ENCODE data around the gene SEMA3B. TPM values are rescaled to one million over a fixed set of nuclear protein-coding genes. Genes with fewer than 3 reads are reported as not detected.

SEMA3B gene
- total RNA-seq, 1 donor from 2014 or later, result 17.9 TPM

- no peak for DNase-seq (ENCODE audit: low read depth)
- peak overlapping the region; percentile 80 for H3K4me3 ChIP-seq (ENCODE audit: low read depth, low read length)
- H3K36me3 ChIP-seq (ENCODE audit: control insufficient read depth, insufficient read depth, low read length), result peaks cover 1% of the 10 kb centered on the region
- no peaks in the 10 kb centered on the region for H3K27me3 ChIP-seq (ENCODE audit: control insufficient read depth, insufficient read depth, low read length)
- no peak for TF ChIP-seq CTCF (IDR thresholded peaks at IDR 0.05; ENCODE audit: insufficient read depth, low read length, poor library complexity, severe bottlenecking)
Measured at GRCh38 chr3:50327129-50327528, 58.2 kb downstream of the SEMA3B start.

Other genes starting within 250 kb of the SEMA3B start
- 84.5 and 94.1 TPM in 2 replicates for gene RBM5, start 180.2 kb upstream of the SEMA3B start, total RNA-seq
- 79.8 and 85.4 TPM in 2 replicates for gene SEMA3F, start 113.8 kb upstream of the SEMA3B start, total RNA-seq
- not detected in 2 replicates for gene GNAT1, start 77.5 kb upstream of the SEMA3B start, total RNA-seq
- 0.13 and 0.48 TPM in 2 replicates for gene SLC38A3, start 63.9 kb upstream of the SEMA3B start, total RNA-seq
- gene GNAI2, start 32.9 kb upstream of the SEMA3B start, total RNA-seq, result 208 and 221 TPM in 2 replicates
- not detected in 2 replicates for gene LSMEM2, start 9.9 kb downstream of the SEMA3B start, total RNA-seq
- gene IFRD2, start 23.3 kb downstream of the SEMA3B start, total RNA-seq, result 77.7 and 113 TPM in 2 replicates
- 7.6 and 7.9 TPM in 2 replicates for gene HYAL3, start 30.3 kb downstream of the SEMA3B start, total RNA-seq
- 8.5 and 12.3 TPM in 2 replicates for gene NAA80, start 30.3 kb downstream of the SEMA3B start, total RNA-seq
- 0.14 TPM in 1 of 2 replicates, not detected in the other for gene HYAL1, start 34.4 kb downstream of the SEMA3B start, total RNA-seq
- 89.3 and 104 TPM in 2 replicates for gene HYAL2, start 53.6 kb downstream of the SEMA3B start, total RNA-seq
- gene TUSC2, start 59.1 kb downstream of the SEMA3B start, total RNA-seq, result 40.3 and 58.3 TPM in 2 replicates
- gene RASSF1, start 71.7 kb downstream of the SEMA3B start, total RNA-seq, result 16.6 and 19.9 TPM in 2 replicates
- gene ZMYND10, start 76.6 kb downstream of the SEMA3B start, total RNA-seq, result 1.7 TPM in 1 of 2 replicates, not detected in the other
- 18.0 and 19.0 TPM in 2 replicates for gene NPRL2, start 81.6 kb downstream of the SEMA3B start, total RNA-seq
- gene CYB561D2, start 81.7 kb downstream of the SEMA3B start, total RNA-seq, result 22.3 and 24.0 TPM in 2 replicates
- 82.5 and 90.0 TPM in 2 replicates for gene TMEM115, start 90.4 kb downstream of the SEMA3B start, total RNA-seq
- gene CACNA2D2, start 234.5 kb downstream of the SEMA3B start, total RNA-seq, result 0.21 and 0.55 TPM in 2 replicates

All from kidney epithelial cell (primary cell).